Activated CD4-positive, alpha-beta T cell treated with anti-CD3 and anti-CD28 coated beads, Interleukin-2, Interleukin-4, amounts not matched to agents 100 ng/mL and 50 ng/mL, durations not matched to agents 16 hours and 8 hours (primary cell): Measurements from ENCODE around the gene RANGAP1.
"Not testable (repeated sequence)": the region's sequence is repeated elsewhere in the genome, so short reads cannot be mapped to it uniquely, and the experiment has no call there.

Source experiments
- DNase-seq: peaks from one replicate; pipeline ENCODE4 v3.0.0-alpha.2; 2020; ENCODE audit warnings: low spot score

Gene RANGAP1

GRCh38 chr22:41301085-41302020 lies 15.4 kb upstream of the RANGAP1 start, which contains the start of gene ZC3H7B:
Gene ZC3H7B (plus strand): TSS chr22:41301525. CDS start chr22:41320661, 19,136 bp downstream.
- DNase-seq = peak; percentile 88

GRCh38 chr22:41300661-41301060 lies 14.7 kb upstream of the RANGAP1 start:
- DNase-seq = no peak

- DNase-seq = no peak
Measured at GRCh38 chr22:41296826-41297667, 11.1 kb upstream of the RANGAP1 start.

- not testable (repeated sequence) for DNase-seq
Measured at GRCh38 chr22:41294816-41295215, 8.8 kb upstream of the RANGAP1 start.

- no peak for DNase-seq
Measured at GRCh38 chr22:41290262-41291221, 4.6 kb upstream of the RANGAP1 start.

GRCh38 chr22:41289671-41290070 lies 3.7 kb upstream of the RANGAP1 start:
- no peak for DNase-seq

- no peak for DNase-seq
Measured at GRCh38 chr22:41288245-41288946, 2.4 kb upstream of the RANGAP1 start.

- DNase-seq = peak; percentile 54
Measured at GRCh38 chr22:41286639-41287091, 678 bp upstream of the RANGAP1 start.

- peak; percentile 91 for DNase-seq
Measured at GRCh38 chr22:41285441-41285819, 557 bp downstream of the RANGAP1 start.

- no peak for DNase-seq
Measured at GRCh38 chr22:41284465-41284864, 1.5 kb downstream of the RANGAP1 start.

- no peak for DNase-seq
Measured at GRCh38 chr22:41280854-41281253, 5.1 kb downstream of the RANGAP1 start.

GRCh38 chr22:41280065-41280464 lies 5.9 kb downstream of the RANGAP1 start:
- no peak for DNase-seq

- no peak for DNase-seq
Measured at GRCh38 chr22:41274856-41275255, 11.1 kb downstream of the RANGAP1 start.

GRCh38 chr22:41273128-41273527 lies 12.9 kb downstream of the RANGAP1 start:
- no peak for DNase-seq

- no peak for DNase-seq
Measured at GRCh38 chr22:41271787-41272186, 14.2 kb downstream of the RANGAP1 start.

GRCh38 chr22:41267958-41268357 lies 18.0 kb downstream of the RANGAP1 start:
- DNase-seq = no peak

GRCh38 chr22:41264408-41264941 lies 21.5 kb downstream of the RANGAP1 start:
- no peak for DNase-seq

GRCh38 chr22:41263704-41264103 lies 22.3 kb downstream of the RANGAP1 start:
- no peak for DNase-seq

GRCh38 chr22:41262250-41262765 lies 23.7 kb downstream of the RANGAP1 start:
- DNase-seq = no peak

GRCh38 chr22:41261541-41262249 lies 24.3 kb downstream of the RANGAP1 start:
- no peak for DNase-seq
